Osteocyte (in vitro differentiated cells): Measurements from ENCODE around the gene STIP1. TPM values are rescaled to one million over a fixed set of nuclear protein-coding genes. Genes with fewer than 3 reads are reported as not detected.

Source experiments
- DNase-seq: peaks from one replicate; pipeline ENCODE4 v3.0.0; 2021; ENCODE audit warnings: mixed read lengths; ENCODE audit not compliant: unreplicated experiment; ENCODE audit errors: extremely low spot score
- H3K27ac Mint-ChIP-seq: one replicate; pipeline ENCODE4 v1.8.0; 2021; ENCODE audit warnings: mild to moderate bottlenecking, mixed read lengths; ENCODE audit not compliant: unreplicated experiment
- H3K27me3 Mint-ChIP-seq: one replicate; pipeline ENCODE4 v1.8.0; 2021; ENCODE audit warnings: mixed read lengths; ENCODE audit not compliant: unreplicated experiment
- H3K36me3 Mint-ChIP-seq: one replicate; pipeline ENCODE4 v1.8.0; 2021; ENCODE audit warnings: mixed read lengths; ENCODE audit not compliant: unreplicated experiment
- H3K4me1 Mint-ChIP-seq: one replicate; pipeline ENCODE4 v1.8.0; 2021; ENCODE audit warnings: mixed read lengths; ENCODE audit not compliant: unreplicated experiment
- H3K4me3 Mint-ChIP-seq: one replicate; pipeline ENCODE4 v1.8.0; 2021; ENCODE audit warnings: mild to moderate bottlenecking, moderate library complexity, mixed read lengths; ENCODE audit not compliant: unreplicated experiment
- H3K9me3 Mint-ChIP-seq: one replicate; pipeline ENCODE4 v1.8.0; 2021; ENCODE audit warnings: mixed read lengths; ENCODE audit not compliant: unreplicated experiment
- CTCF ChIP-seq: fragments of 200-600 bp; sonication (generic); IDR thresholded peaks from 2 replicates; pipeline ENCODE4 v1.5.0; 2021; ENCODE audit warnings: antibody characterized with exemption, mild to moderate bottlenecking, moderate library complexity
- total RNA-seq: library from RNA; stranded (reverse); gene quantifications from 2 replicates; pipeline ENCODE4 v1.2.1, GENCODE V29; 2021

Gene STIP1
- total RNA-seq, 1 donor from 2014 or later, result 109 TPM

- DNase-seq, result no peak
These were observed 45.6 kb downstream of the STIP1 start for GRCh38 chr11:64231546-64231945.

GRCh38 chr11:64232182-64232966 is 46.4 kb downstream of the STIP1 start:
- Mint-ChIP-seq H3K27ac (no peak overlapping the region), H3K36me3 (peaks cover 2% of the 10 kb centered on the region), H3K4me3 (peak overlapping the region; percentile 80), H3K9me3 (no peaks in the 10 kb centered on the region), H3K4me1 (peaks cover 50% of the 10 kb centered on the region), H3K27me3 (no peaks in the 10 kb centered on the region)
- no peak for TF ChIP-seq CTCF
- no peak for DNase-seq

More at GRCh38 chr11:64231546-64231945, 45.6 kb downstream of the STIP1 start:
- Mint-ChIP-seq H3K9me3 (no peaks in the 10 kb centered on the region), H3K4me1 (peaks cover 57% of the 10 kb centered on the region), H3K27ac (no peak overlapping the region), H3K27me3 (no peaks in the 10 kb centered on the region), H3K36me3 (peaks cover 2% of the 10 kb centered on the region), H3K4me3 (peak overlapping the region; percentile 80)
- TF ChIP-seq CTCF, result no peak

- Mint-ChIP-seq H3K27ac (no peak overlapping the region), H3K36me3 (peaks cover 2% of the 10 kb centered on the region), H3K9me3 (no peaks in the 10 kb centered on the region), H3K4me3 (peak overlapping the region; percentile 40), H3K4me1 (peaks cover 46% of the 10 kb centered on the region), H3K27me3 (no peaks in the 10 kb centered on the region)
- no peak for DNase-seq
- TF ChIP-seq CTCF, result no peak
These were observed 47.0 kb downstream of the STIP1 start for GRCh38 chr11:64232967-64233315.

GRCh38 chr11:64233913-64234586 is 48.1 kb downstream of the STIP1 start, which contains the start of gene VEGFB:
TSS of gene VEGFB (plus strand) at chr11:64234584. CDS start at chr11:64234834, 250 bp downstream.
- H3K4me1 Mint-ChIP-seq, result peaks cover 44% of the 10 kb centered on the region
- H3K27me3 Mint-ChIP-seq, result no peaks in the 10 kb centered on the region
- H3K36me3 Mint-ChIP-seq, result peaks cover 2% of the 10 kb centered on the region
- H3K27ac Mint-ChIP-seq, result peak within 1 kb of the TSS; percentile 57
- H3K4me3 Mint-ChIP-seq, result peak within 1 kb of the TSS; percentile 78
- TF ChIP-seq CTCF, result no peak
- no peak for DNase-seq
- no peaks in the 10 kb centered on the region for H3K9me3 Mint-ChIP-seq

- DNase-seq, result no peak
- Mint-ChIP-seq H3K9me3 (no peaks in the 10 kb centered on the region), H3K4me3 (peak overlapping the region; percentile 78), H3K36me3 (peaks cover 2% of the 10 kb centered on the region), H3K27me3 (no peaks in the 10 kb centered on the region), H3K4me1 (peaks cover 36% of the 10 kb centered on the region), H3K27ac (peak overlapping the region; percentile 56)
- no peak for TF ChIP-seq CTCF
These were observed 48.8 kb downstream of the STIP1 start for GRCh38 chr11:64234647-64235379.
